DOHH2 (cell line): Measurements from ENCODE around the gene STARD13.

Experiments used
- EZH2phosphoT487 ChIP-seq: fragments of 200-600 bp; sonication (generic); IDR thresholded peaks from 2 replicates; pipeline ENCODE4 v1.6.1; 2017; ENCODE audit warnings: borderline replicate concordance, mild to moderate bottlenecking, antibody characterized with exemption, low read length, moderate library complexity, mixed read lengths
- TF ChIP-seq, protein P1 (sequence below): fragments of 200-600 bp; sonication (generic); IDR thresholded peaks from one replicate; pipeline ENCODE4 v1.5.1; 2014; ENCODE audit warnings: antibody characterized with exemption, mild to moderate bottlenecking, low read depth, low read length; ENCODE audit not compliant: poor library complexity, severe bottlenecking

DNA sequence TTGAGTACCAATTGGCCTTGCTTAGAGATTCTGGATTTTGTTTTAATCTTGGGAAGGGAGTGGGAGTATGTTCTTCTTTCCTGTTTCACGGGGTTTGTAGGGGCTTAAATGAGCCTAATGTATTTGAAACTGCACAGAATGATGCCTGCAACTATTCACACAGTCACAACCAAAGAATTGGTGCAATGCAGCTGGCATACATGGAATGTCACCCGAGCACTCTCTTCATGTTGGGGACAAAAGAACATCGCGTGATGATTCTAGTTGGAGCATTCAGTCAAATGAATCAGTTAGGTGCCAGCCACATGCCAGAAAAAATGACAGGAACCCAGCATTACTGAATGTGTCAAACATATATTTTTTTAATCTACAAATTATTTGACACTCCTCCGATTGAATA is 22.1 kb downstream of the STARD13 start:
- TF ChIP-seq, protein P1, sequence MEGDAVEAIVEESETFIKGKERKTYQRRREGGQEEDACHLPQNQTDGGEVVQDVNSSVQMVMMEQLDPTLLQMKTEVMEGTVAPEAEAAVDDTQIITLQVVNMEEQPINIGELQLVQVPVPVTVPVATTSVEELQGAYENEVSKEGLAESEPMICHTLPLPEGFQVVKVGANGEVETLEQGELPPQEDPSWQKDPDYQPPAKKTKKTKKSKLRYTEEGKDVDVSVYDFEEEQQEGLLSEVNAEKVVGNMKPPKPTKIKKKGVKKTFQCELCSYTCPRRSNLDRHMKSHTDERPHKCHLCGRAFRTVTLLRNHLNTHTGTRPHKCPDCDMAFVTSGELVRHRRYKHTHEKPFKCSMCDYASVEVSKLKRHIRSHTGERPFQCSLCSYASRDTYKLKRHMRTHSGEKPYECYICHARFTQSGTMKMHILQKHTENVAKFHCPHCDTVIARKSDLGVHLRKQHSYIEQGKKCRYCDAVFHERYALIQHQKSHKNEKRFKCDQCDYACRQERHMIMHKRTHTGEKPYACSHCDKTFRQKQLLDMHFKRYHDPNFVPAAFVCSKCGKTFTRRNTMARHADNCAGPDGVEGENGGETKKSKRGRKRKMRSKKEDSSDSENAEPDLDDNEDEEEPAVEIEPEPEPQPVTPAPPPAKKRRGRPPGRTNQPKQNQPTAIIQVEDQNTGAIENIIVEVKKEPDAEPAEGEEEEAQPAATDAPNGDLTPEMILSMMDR: no peak
- no peak for TF ChIP-seq EZH2phosphoT487
